MM.1S (cell line): ENCODE data around the gene ENPP1.

Experiments
- DNase-seq: peaks from one replicate; pipeline ENCODE4 v3.0.0-alpha.2; 2015
- H2AFZ ChIP-seq: fragments of 300-600 bp; sonication (generic); 2 replicates; pipeline ENCODE4 v1.6.0; 2016; ENCODE audit warnings: antibody characterized with exemption, low read length
- H3F3A ChIP-seq: fragments of 300-600 bp; sonication (generic); 2 replicates; pipeline ENCODE4 v1.6.1; 2016; ENCODE audit warnings: mild to moderate bottlenecking, antibody characterized with exemption, low read length, moderate library complexity, mixed read lengths; ENCODE audit not compliant: insufficient read depth
- H3K27ac ChIP-seq: fragments of 300-600 bp; sonication (generic); 2 replicates; pipeline ENCODE4 v1.5.1; 2016; ENCODE audit warnings: mild to moderate bottlenecking, low read length
- H3K27me3 ChIP-seq: fragments of 300-600 bp; sonication (generic); replicated peaks from 2 replicates; pipeline ENCODE4 v1.6.0; 2016; ENCODE audit warnings: low read length; ENCODE audit not compliant: insufficient read depth
- H3K36me3 ChIP-seq: fragments of 300-600 bp; sonication (generic); replicated peaks from 2 replicates; pipeline ENCODE4 v1.6.1; 2016; ENCODE audit warnings: mild to moderate bottlenecking, low read length, mixed read lengths; ENCODE audit not compliant: insufficient read depth
- H3K4me1 ChIP-seq: fragments of 300-600 bp; sonication (generic); 2 replicates; pipeline ENCODE4 v1.6.1; 2016; ENCODE audit warnings: low read length, mixed read lengths
- H3K4me2 ChIP-seq: fragments of 300-600 bp; sonication (generic); 2 replicates; pipeline ENCODE4 v1.6.0; 2016; ENCODE audit warnings: low read depth, low read length
- H3K4me3 ChIP-seq: fragments of 300-600 bp; sonication (generic); 2 replicates; pipeline ENCODE4 v1.5.1; 2016; ENCODE audit warnings: low read length, mixed read lengths
- H3K79me2 ChIP-seq: fragments of 300-600 bp; sonication (generic); 2 replicates; pipeline ENCODE4 v1.6.1; 2016; ENCODE audit warnings: mixed run types, low read length, mixed read lengths
- H3K9ac ChIP-seq: fragments of 300-600 bp; sonication (generic); 2 replicates; pipeline ENCODE4 v1.6.1; 2016; ENCODE audit warnings: low read length, mixed read lengths
- H3K9me2 ChIP-seq: fragments of 300-600 bp; sonication (generic); replicated peaks from 2 replicates; pipeline ENCODE4 v1.6.1; 2016; ENCODE audit warnings: mild to moderate bottlenecking, low read length, mixed read lengths; ENCODE audit not compliant: insufficient read depth
- H3K9me3 ChIP-seq: fragments of 300-600 bp; sonication (generic); replicated peaks from 2 replicates; pipeline ENCODE4 v1.6.1; 2016; ENCODE audit warnings: mild to moderate bottlenecking, low read length, mixed read lengths; ENCODE audit not compliant: insufficient read depth
- H4K20me1 ChIP-seq: fragments of 300-600 bp; sonication (generic); 2 replicates; pipeline ENCODE4 v1.6.1; 2016; ENCODE audit warnings: mild to moderate bottlenecking, low read length, moderate library complexity, mixed read lengths; ENCODE audit not compliant: insufficient read depth
- EZH2 ChIP-seq: fragments of 300-600 bp; sonication (generic); optimal IDR thresholded peaks from 2 replicates; pipeline ENCODE3; 2017; ENCODE audit warnings: low read depth, mild to moderate bottlenecking, antibody characterized with exemption, low read length, mixed read lengths
- EZH2phosphoT487 ChIP-seq: fragments of 300-600 bp; sonication (generic); IDR thresholded peaks from 2 replicates; pipeline ENCODE4 v1.6.1; 2018; ENCODE audit warnings: antibody characterized with exemption, low read length
- TF ChIP-seq, protein P1 (sequence below): fragments of 300-600 bp; sonication (generic); IDR thresholded peaks from 2 replicates; pipeline ENCODE4 v1.5.1; 2016; ENCODE audit warnings: antibody characterized with exemption, low read length, mixed read lengths

The ENPP1 gene

DNA sequence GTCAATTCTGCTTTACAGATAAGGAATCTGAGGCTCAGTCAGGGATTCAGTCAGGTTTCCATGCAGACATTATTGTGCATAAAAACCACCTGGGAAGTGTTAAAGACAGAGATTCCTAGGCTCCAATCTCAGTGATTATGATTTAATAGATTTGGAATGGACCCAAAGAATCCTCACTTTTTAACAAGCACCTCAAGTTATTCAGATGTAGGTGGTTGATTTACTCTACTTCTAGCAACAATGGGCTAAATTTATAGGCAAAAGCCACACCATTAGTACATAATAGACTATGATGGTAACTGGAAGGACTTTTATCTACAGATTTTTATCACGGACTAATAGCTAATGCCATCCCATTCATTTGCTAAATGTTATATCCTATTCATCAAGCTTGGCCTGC, 9.0 kb downstream of the ENPP1 start:
- no peak overlapping the region for H3K27ac ChIP-seq
- no peaks in the 10 kb centered on the region for H3K9me2 ChIP-seq
- no peak overlapping the region for H3K4me3 ChIP-seq
- H3K79me2 ChIP-seq: no peaks in the 10 kb centered on the region
- no peaks in the 10 kb centered on the region for H3K36me3 ChIP-seq
- H3F3A ChIP-seq: no peaks in the 10 kb centered on the region
- DNase-seq: no peak
- no peaks in the 10 kb centered on the region for H3K9me3 ChIP-seq
- H3K27me3 ChIP-seq: no peaks in the 10 kb centered on the region
- H3K4me2 ChIP-seq: no peak overlapping the region
- no peaks in the 10 kb centered on the region for H4K20me1 ChIP-seq
- no peak overlapping the region for H3K9ac ChIP-seq
- TF ChIP-seq, protein P1, sequence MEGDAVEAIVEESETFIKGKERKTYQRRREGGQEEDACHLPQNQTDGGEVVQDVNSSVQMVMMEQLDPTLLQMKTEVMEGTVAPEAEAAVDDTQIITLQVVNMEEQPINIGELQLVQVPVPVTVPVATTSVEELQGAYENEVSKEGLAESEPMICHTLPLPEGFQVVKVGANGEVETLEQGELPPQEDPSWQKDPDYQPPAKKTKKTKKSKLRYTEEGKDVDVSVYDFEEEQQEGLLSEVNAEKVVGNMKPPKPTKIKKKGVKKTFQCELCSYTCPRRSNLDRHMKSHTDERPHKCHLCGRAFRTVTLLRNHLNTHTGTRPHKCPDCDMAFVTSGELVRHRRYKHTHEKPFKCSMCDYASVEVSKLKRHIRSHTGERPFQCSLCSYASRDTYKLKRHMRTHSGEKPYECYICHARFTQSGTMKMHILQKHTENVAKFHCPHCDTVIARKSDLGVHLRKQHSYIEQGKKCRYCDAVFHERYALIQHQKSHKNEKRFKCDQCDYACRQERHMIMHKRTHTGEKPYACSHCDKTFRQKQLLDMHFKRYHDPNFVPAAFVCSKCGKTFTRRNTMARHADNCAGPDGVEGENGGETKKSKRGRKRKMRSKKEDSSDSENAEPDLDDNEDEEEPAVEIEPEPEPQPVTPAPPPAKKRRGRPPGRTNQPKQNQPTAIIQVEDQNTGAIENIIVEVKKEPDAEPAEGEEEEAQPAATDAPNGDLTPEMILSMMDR: no peak
- TF ChIP-seq EZH2phosphoT487 (no peak), EZH2 (no peak)
- H2AFZ ChIP-seq: no peak overlapping the region
- no peaks in the 10 kb centered on the region for H3K4me1 ChIP-seq

DNA sequence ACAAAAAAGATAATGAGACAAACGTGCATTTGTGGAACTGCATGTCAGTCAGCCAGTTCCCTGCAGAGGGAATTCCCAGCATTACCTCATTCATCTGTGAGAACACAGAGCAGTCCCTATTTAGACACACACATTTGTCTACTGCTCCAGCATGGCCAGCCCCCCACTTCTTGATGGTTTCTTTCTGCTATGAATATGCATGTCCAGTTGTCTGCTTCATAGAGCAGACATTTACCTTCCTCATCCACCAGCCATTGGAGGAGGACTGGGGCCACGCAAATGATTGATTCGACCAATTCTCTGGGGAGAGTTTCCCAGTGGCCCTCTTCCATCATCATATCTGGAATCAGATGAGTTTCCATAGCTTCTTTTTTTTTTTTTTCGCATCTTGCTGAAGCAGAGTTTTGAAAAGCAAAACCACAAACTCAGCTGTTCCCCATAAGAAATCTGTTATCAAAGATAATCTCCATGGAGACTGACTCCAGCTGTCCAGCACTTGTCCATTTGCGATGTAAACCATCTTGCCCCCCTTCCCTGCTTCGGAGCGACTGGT, 11.8 kb downstream of the ENPP1 start:
- no peaks in the 10 kb centered on the region for H3K79me2 ChIP-seq
- H3K9me2 ChIP-seq: no peaks in the 10 kb centered on the region
- no peaks in the 10 kb centered on the region for H3K4me1 ChIP-seq
- H3F3A ChIP-seq: no peaks in the 10 kb centered on the region
- no peak overlapping the region for H3K9ac ChIP-seq
- no peak overlapping the region for H3K27ac ChIP-seq
- no peak for TF ChIP-seq EZH2phosphoT487
- no peak for TF ChIP-seq EZH2
- TF ChIP-seq, protein P1: no peak
- no peak overlapping the region for H2AFZ ChIP-seq
- no peaks in the 10 kb centered on the region for H3K27me3 ChIP-seq
- DNase-seq: no peak
- H3K9me3 ChIP-seq: no peaks in the 10 kb centered on the region
- H3K36me3 ChIP-seq: no peaks in the 10 kb centered on the region
- no peaks in the 10 kb centered on the region for H4K20me1 ChIP-seq
- no peak overlapping the region for H3K4me2 ChIP-seq
- no peak overlapping the region for H3K4me3 ChIP-seq

DNA sequence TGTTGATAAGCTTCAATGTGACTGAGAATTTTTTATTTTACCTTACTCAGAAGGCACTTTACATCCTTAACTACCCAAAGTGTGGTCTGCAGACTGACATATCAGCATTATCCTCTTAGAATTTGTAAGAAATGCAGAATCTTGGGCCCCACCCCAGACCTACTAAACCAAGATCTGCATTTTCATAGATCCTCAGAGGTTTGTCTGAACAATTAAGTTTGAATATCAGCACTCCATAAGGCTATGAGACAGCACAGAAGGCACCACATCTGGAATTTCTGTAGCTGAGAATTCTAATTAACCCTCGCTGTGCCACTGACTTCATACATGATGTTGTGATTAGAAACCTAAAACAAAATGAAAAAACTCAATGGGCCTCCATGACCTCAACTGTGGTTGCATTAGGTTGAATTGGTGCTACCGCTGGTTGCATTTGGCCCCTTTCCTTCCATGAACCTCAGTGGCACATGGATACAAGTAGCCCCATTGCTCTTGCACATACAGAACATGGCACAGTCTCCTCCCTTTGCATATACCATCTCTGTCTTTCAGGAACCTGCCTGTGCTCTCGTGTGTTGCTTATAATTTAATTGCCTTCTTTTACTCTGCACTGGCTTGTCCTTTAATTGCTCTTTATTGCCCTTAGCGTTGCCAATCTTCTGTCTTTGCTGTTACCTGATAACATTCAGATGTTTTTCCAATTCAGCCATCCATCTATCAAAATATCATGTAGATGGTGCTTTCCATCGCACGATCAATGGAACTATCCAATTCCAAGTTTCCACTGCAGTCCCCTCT, 13.4 kb downstream of the ENPP1 start:
- no peak overlapping the region for H2AFZ ChIP-seq
- no peak overlapping the region for H3K4me2 ChIP-seq
- H3K27me3 ChIP-seq: no peaks in the 10 kb centered on the region
- H3F3A ChIP-seq: no peaks in the 10 kb centered on the region
- no peak for DNase-seq
- H3K9me2 ChIP-seq: no peaks in the 10 kb centered on the region
- TF ChIP-seq, protein P1: no peak
- TF ChIP-seq EZH2: no peak
- TF ChIP-seq EZH2phosphoT487: no peak
- no peak overlapping the region for H3K27ac ChIP-seq
- no peaks in the 10 kb centered on the region for H3K79me2 ChIP-seq
- H4K20me1 ChIP-seq: no peaks in the 10 kb centered on the region
- no peaks in the 10 kb centered on the region for H3K4me1 ChIP-seq
- no peaks in the 10 kb centered on the region for H3K9me3 ChIP-seq
- H3K4me3 ChIP-seq: no peak overlapping the region
- no peaks in the 10 kb centered on the region; the same call in 1 of the 2 replicates for H3K36me3 ChIP-seq
- H3K9ac ChIP-seq: no peak overlapping the region
